ENCODE results near the gene BASP1. TPM values are rescaled to one million over a fixed set of nuclear protein-coding genes. Genes with fewer than 3 reads are reported as not detected.
"Not testable (repeated sequence)": the region's sequence is repeated elsewhere in the genome, so short reads cannot be mapped to it uniquely, and the experiment has no call there.

The BASP1 gene
- polyA plus RNA-seq, 4 donors, result 0.67 to 9.5 (median 6.9) TPM

DNA sequence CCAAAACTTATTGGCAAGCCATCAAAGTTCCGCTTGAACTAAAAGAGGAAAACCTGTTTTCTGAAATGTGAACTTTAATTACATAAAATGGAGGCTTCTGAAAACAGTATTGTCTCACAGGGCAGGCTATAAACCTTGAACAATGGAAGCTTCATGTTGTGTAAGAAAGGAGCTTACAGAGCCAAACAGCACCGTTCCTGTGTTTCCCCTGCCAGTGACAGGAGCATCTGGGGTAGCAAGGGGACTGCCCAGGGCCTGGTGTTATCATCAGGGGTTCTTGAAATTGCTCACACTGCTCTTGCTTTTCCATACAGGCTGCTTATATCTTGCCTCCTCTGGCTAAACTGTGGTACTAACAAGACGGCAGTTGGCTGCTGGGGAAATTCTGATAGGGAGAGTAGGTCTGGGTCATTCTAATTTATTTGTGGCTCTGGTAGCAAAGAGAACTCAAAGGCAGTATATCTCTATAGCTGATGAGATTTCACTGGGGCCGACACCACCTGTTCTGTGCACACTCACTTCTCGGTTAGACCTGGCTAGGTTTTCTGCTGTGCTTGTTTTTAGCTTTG lies 40.4 kb downstream of the BASP1 start:
- Histone ChIP-seq H3K36me3 (ENCODE audit: control insufficient read depth in 3 of 3, insufficient read depth in 2 of 3, low read depth in 1 of 3, low read length in 3 of 3) (no peaks in the 10 kb centered on the region), H3K27ac (ENCODE audit: low read depth in 1 of 3, low read length in 2 of 3) (no peak overlapping the region), H3K4me1 (ENCODE audit: control insufficient read depth in 3 of 3, insufficient read depth in 2 of 3, low read depth in 1 of 3, low read length in 2 of 3) (no peaks in the 10 kb centered on the region), H3K9me3 (ENCODE audit: control insufficient read depth in 2 of 2, insufficient read depth in 1 of 2, low read depth in 1 of 2, low read length in 1 of 2) (no peaks in the 10 kb centered on the region), H3K27me3 (ENCODE audit: control insufficient read depth in 3 of 3, insufficient read depth in 3 of 3, low read length in 3 of 3) (no peaks in the 10 kb centered on the region), H3K4me3 (ENCODE audit: low read depth in 1 of 3, low read length in 3 of 3) (no peak overlapping the region)
- 67 to 75% (median 74%) methylated on average over 5 of the region's 5 CpGs for WGBS, 3 donors
- no peak for FAIRE-seq
- no peak for DNase-seq

DNA sequence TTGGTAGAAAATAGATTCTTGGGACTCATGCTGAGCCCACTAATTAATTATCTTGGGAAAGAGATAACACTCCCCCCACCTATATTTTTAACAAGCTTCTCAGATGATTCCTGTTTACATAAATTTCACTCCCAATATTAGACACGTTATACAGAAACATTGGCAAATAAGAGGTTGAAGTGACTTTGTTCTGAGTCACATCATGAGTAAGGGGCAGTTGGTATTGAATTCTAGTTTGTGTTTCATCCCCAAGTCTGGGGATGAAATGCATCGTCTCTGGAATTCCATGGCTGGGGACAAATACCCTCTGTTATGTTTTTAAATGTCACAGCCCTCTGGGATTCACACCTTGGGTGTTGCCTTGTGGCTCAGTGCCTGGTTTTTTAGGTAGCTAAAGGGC lies 41.0 kb downstream of the BASP1 start:
- DNase-seq, result no peak
- no peak overlapping the region for H3K4me3 ChIP-seq (ENCODE audit: low read depth in 1 of 3, low read length in 3 of 3)
- H3K27ac ChIP-seq (ENCODE audit: low read depth in 1 of 3, low read length in 2 of 3), result no peak overlapping the region
- 74 to 81% (median 79%) methylated on average over 2 of the region's 2 CpGs for WGBS, 3 donors
- no peaks in the 10 kb centered on the region for H3K36me3 ChIP-seq (ENCODE audit: control insufficient read depth in 3 of 3, insufficient read depth in 2 of 3, low read depth in 1 of 3, low read length in 3 of 3)
- no peak for FAIRE-seq
- no peaks in the 10 kb centered on the region for H3K27me3 ChIP-seq (ENCODE audit: control insufficient read depth in 3 of 3, insufficient read depth in 3 of 3, low read length in 3 of 3)
- no peaks in the 10 kb centered on the region for H3K9me3 ChIP-seq (ENCODE audit: control insufficient read depth in 2 of 2, insufficient read depth in 1 of 2, low read depth in 1 of 2, low read length in 1 of 2)
- H3K4me1 ChIP-seq (ENCODE audit: control insufficient read depth in 3 of 3, insufficient read depth in 2 of 3, low read depth in 1 of 3, low read length in 2 of 3), result no peaks in the 10 kb centered on the region

DNA sequence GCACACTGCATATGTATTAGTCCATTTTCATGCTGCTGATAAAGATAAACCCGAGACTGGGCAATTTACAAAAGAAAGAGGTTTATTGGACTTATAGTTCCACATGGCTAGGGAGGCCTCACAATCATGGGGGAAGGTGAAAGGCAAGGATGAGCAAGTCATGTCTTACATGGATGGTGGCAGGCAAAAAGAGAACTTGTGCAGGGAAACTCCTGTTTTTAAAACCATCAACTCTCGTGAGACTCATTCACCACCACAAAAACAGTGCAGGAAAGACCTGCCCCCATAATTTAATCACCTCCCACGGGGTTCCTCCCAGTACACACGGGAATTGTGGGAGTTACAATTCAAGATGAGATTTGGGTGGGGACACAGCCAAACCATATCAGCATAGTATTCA lies 41.6 kb downstream of the BASP1 start:
- not testable (repeated sequence) for FAIRE-seq

DNA sequence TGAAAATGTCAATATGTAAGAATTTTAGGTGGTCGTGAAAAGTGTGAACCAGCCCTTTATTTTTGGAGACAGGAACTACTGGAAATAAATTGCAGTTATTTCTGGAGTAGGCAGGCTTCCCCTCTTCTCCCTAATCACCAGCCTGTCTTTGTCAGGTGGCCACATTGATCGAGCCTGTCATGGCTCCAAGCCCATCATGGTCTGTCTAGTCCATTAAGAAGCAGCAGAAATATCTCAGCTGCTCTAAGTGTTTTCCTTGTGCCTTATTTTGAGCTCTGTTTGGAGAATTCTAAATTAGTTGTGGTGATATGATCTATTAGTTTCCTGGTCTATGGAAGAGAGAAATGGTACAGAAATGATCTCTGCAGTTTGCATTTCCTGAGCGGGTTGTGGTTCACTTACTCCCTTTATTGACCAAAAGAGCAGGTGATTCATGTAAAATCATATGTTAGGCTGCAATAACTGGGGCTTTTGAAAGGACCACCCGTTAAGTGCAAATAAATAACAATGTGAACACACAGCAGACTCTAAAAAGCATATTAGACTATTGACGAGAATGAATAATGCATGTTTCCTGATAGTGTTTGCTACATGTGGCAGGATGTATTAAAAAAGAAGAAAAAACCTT lies 42.3 kb downstream of the BASP1 start:
- no peaks in the 10 kb centered on the region for H3K9me3 ChIP-seq (ENCODE audit: control insufficient read depth in 2 of 2, insufficient read depth in 1 of 2, low read depth in 1 of 2, low read length in 1 of 2)
- no peaks in the 10 kb centered on the region for H3K4me1 ChIP-seq (ENCODE audit: control insufficient read depth in 3 of 3, insufficient read depth in 2 of 3, low read depth in 1 of 3, low read length in 2 of 3)
- WGBS, 3 donors, result 70 to 77% (median 73%) methylated on average over 5 of the region's 5 CpGs
- H3K27ac ChIP-seq (ENCODE audit: low read depth in 1 of 3, low read length in 2 of 3), result no peak overlapping the region
- no peaks in the 10 kb centered on the region for H3K27me3 ChIP-seq (ENCODE audit: control insufficient read depth in 3 of 3, insufficient read depth in 3 of 3, low read length in 3 of 3)
- DNase-seq (no peak), FAIRE-seq (no peak)
- H3K36me3 ChIP-seq (ENCODE audit: control insufficient read depth in 3 of 3, insufficient read depth in 2 of 3, low read depth in 1 of 3, low read length in 3 of 3), result no peaks in the 10 kb centered on the region
- H3K4me3 ChIP-seq (ENCODE audit: low read depth in 1 of 3, low read length in 3 of 3), result no peak overlapping the region

More for the DNA sequence above, 41.6 kb downstream of the BASP1 start:
- not testable (repeated sequence) for H3K9me3 ChIP-seq (ENCODE audit: control insufficient read depth in 2 of 2, insufficient read depth in 1 of 2, low read depth in 1 of 2, low read length in 1 of 2); DNase-seq; H3K27ac ChIP-seq (ENCODE audit: low read depth in 1 of 3, low read length in 2 of 3); H3K4me1 ChIP-seq (ENCODE audit: control insufficient read depth in 3 of 3, insufficient read depth in 2 of 3, low read depth in 1 of 3, low read length in 2 of 3); H3K36me3 ChIP-seq (ENCODE audit: control insufficient read depth in 3 of 3, insufficient read depth in 2 of 3, low read depth in 1 of 3, low read length in 3 of 3); H3K4me3 ChIP-seq (ENCODE audit: low read depth in 1 of 3, low read length in 3 of 3); H3K27me3 ChIP-seq (ENCODE audit: control insufficient read depth in 3 of 3, insufficient read depth in 3 of 3, low read length in 3 of 3)
- WGBS, 3 donors, result 63 to 81% (median 69%) methylated on average over 4 of the region's 4 CpGs

- Histone ChIP-seq H3K4me3 (ENCODE audit: low read depth in 1 of 3, low read length in 3 of 3) (no peak overlapping the region), H3K36me3 (ENCODE audit: control insufficient read depth in 3 of 3, insufficient read depth in 2 of 3, low read depth in 1 of 3, low read length in 3 of 3) (no peaks in the 10 kb centered on the region), H3K4me1 (ENCODE audit: control insufficient read depth in 3 of 3, insufficient read depth in 2 of 3, low read depth in 1 of 3, low read length in 2 of 3) (no peaks in the 10 kb centered on the region), H3K27me3 (ENCODE audit: control insufficient read depth in 3 of 3, insufficient read depth in 3 of 3, low read length in 3 of 3) (no peaks in the 10 kb centered on the region), H3K9me3 (ENCODE audit: control insufficient read depth in 2 of 2, insufficient read depth in 1 of 2, low read depth in 1 of 2, low read length in 1 of 2) (no peaks in the 10 kb centered on the region), H3K27ac (ENCODE audit: low read depth in 1 of 3, low read length in 2 of 3) (no peak overlapping the region)
- WGBS, 3 donors, result 53 to 80% (median 66%) methylated on average over 5 of the region's 5 CpGs
- DNase-seq (no peak), FAIRE-seq (no peak)
These were observed 43.1 kb downstream of the BASP1 start for GRCh38 chr5:17260549-17260948.

DNA sequence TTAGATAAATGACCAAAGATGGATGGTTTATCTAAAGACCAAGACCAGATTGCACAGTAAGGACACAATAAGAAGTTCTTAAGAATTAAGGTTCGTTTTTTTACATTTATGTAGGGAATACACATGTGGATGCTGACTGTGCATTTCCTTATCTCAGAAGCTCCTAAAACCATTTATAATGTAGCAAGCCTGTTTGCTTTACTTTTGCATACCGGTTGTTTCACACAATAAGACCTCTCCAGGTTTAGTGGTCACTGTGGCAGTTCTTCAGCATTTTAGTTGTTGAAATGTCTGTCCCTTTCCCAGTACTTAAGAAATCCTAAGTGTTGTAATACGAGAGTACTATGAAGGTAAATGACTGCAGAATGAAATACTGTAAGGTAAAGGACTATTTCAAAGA lies 43.6 kb downstream of the BASP1 start:
- H3K4me1 ChIP-seq (ENCODE audit: control insufficient read depth in 3 of 3, insufficient read depth in 2 of 3, low read depth in 1 of 3, low read length in 2 of 3), result no peaks in the 10 kb centered on the region
- no peaks in the 10 kb centered on the region for H3K9me3 ChIP-seq (ENCODE audit: control insufficient read depth in 2 of 2, insufficient read depth in 1 of 2, low read depth in 1 of 2, low read length in 1 of 2)
- H3K36me3 ChIP-seq (ENCODE audit: control insufficient read depth in 3 of 3, insufficient read depth in 2 of 3, low read depth in 1 of 3, low read length in 3 of 3), result no peaks in the 10 kb centered on the region
- no peak overlapping the region for H3K4me3 ChIP-seq (ENCODE audit: low read depth in 1 of 3, low read length in 3 of 3)
- WGBS, 3 donors, result 38 to 58% (median 43%) methylated on average over 3 of the region's 3 CpGs
- no peaks in the 10 kb centered on the region for H3K27me3 ChIP-seq (ENCODE audit: control insufficient read depth in 3 of 3, insufficient read depth in 3 of 3, low read length in 3 of 3)
- H3K27ac ChIP-seq (ENCODE audit: low read depth in 1 of 3, low read length in 2 of 3), result no peak overlapping the region
- no peak for FAIRE-seq
- no peak for DNase-seq

DNA sequence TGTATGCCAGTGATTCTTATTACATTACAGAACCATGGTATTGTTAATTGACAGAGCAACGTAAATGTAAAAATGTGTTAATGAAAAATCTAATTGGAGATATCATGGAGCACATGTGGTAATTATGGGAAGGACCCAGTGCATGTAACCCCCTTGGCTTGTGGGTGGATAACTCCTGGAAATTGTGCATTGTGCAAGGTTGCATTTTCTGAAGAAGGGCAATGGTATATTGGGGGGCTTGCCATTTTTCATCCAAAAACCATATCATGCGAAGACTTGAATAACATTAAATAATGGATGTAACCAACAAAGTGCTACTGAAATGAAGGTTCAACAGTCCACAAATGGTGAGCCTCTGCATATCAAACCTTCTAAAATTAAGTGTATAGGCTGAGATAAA lies 47.6 kb downstream of the BASP1 start:
- DNase-seq, result no peak
- H3K9me3 ChIP-seq (ENCODE audit: control insufficient read depth in 2 of 2, insufficient read depth in 1 of 2, low read depth in 1 of 2, low read length in 1 of 2), result no peaks in the 10 kb centered on the region
- no peak overlapping the region for H3K27ac ChIP-seq (ENCODE audit: low read depth in 1 of 3, low read length in 2 of 3)
- H3K27me3 ChIP-seq (ENCODE audit: control insufficient read depth in 3 of 3, insufficient read depth in 3 of 3, low read length in 3 of 3), result no peaks in the 10 kb centered on the region
- H3K4me3 ChIP-seq (ENCODE audit: low read depth in 1 of 3, low read length in 3 of 3), result no peak overlapping the region
- WGBS, 3 donors, result 85 to 97% (median 93%) methylated on average over 2 of the region's 2 CpGs
- no peaks in the 10 kb centered on the region for H3K36me3 ChIP-seq (ENCODE audit: control insufficient read depth in 3 of 3, insufficient read depth in 2 of 3, low read depth in 1 of 3, low read length in 3 of 3)
- H3K4me1 ChIP-seq (ENCODE audit: control insufficient read depth in 3 of 3, insufficient read depth in 2 of 3, low read depth in 1 of 3, low read length in 2 of 3), result no peaks in the 10 kb centered on the region
- FAIRE-seq, result no peak

- H3K9me3 ChIP-seq (ENCODE audit: control insufficient read depth in 2 of 2, insufficient read depth in 1 of 2, low read depth in 1 of 2, low read length in 1 of 2), result no peaks in the 10 kb centered on the region
- H3K4me1 ChIP-seq (ENCODE audit: control insufficient read depth in 3 of 3, insufficient read depth in 2 of 3, low read depth in 1 of 3, low read length in 2 of 3), result no peaks in the 10 kb centered on the region
- DNase-seq (no peak), FAIRE-seq (no peak)
- no peaks in the 10 kb centered on the region for H3K36me3 ChIP-seq (ENCODE audit: control insufficient read depth in 3 of 3, insufficient read depth in 2 of 3, low read depth in 1 of 3, low read length in 3 of 3)
- WGBS, 3 donors, result 79 to 89% (median 88%) methylated on average over 5 of the region's 5 CpGs
- H3K27ac ChIP-seq (ENCODE audit: low read depth in 1 of 3, low read length in 2 of 3), result no peak overlapping the region
- no peaks in the 10 kb centered on the region for H3K27me3 ChIP-seq (ENCODE audit: control insufficient read depth in 3 of 3, insufficient read depth in 3 of 3, low read length in 3 of 3)
- no peak overlapping the region for H3K4me3 ChIP-seq (ENCODE audit: low read depth in 1 of 3, low read length in 3 of 3)
These were observed 49.7 kb downstream of the BASP1 start for GRCh38 chr5:17267106-17267505.

- no peaks in the 10 kb centered on the region for H3K4me1 ChIP-seq (ENCODE audit: control insufficient read depth in 3 of 3, insufficient read depth in 2 of 3, low read depth in 1 of 3, low read length in 2 of 3)
- H3K4me3 ChIP-seq (ENCODE audit: low read depth in 1 of 3, low read length in 3 of 3), result no peak overlapping the region
- 54 to 64% (median 60%) methylated on average over 6 of the region's 6 CpGs for WGBS, 3 donors
- FAIRE-seq, result no peak
- no peaks in the 10 kb centered on the region for H3K27me3 ChIP-seq (ENCODE audit: control insufficient read depth in 3 of 3, insufficient read depth in 3 of 3, low read length in 3 of 3)
- no peaks in the 10 kb centered on the region for H3K9me3 ChIP-seq (ENCODE audit: control insufficient read depth in 2 of 2, insufficient read depth in 1 of 2, low read depth in 1 of 2, low read length in 1 of 2)
- H3K36me3 ChIP-seq (ENCODE audit: control insufficient read depth in 3 of 3, insufficient read depth in 2 of 3, low read depth in 1 of 3, low read length in 3 of 3), result no peaks in the 10 kb centered on the region
- no peak for DNase-seq
- H3K27ac ChIP-seq (ENCODE audit: low read depth in 1 of 3, low read length in 2 of 3), result no peak overlapping the region
These were observed 51.8 kb downstream of the BASP1 start for GRCh38 chr5:17269201-17269600.

All from small intestine (tissue), 7 donors.